Natural killer cell treated with Interleukin-12 subunit alpha and Interleukin-12 subunit beta and Interleukin-15 and Interleukin-18, amount 100 ng/mL, for 72 hours (primary cell): ENCODE data around the gene MSLN. TPM values are rescaled to one million over a fixed set of nuclear protein-coding genes. Genes with fewer than 3 reads are reported as not detected.

Experiments
- ATAC-seq, 2 donors: fragments of 150-1000 bp; cut with Tn5 transposase in 1 of 2; sonication (Bioruptor Pico), chemical (Tn5 transposase) in 1 of 2; 2 replicates each; pipeline ENCODE4 v1.10.0; 2021
- DNase-seq: peaks from one replicate; pipeline ENCODE4 v3.0.0; 2022; ENCODE audit warnings: low spot score
- H3K27ac Mint-ChIP-seq, 2 donors: 1 replicate in 1 of 2; 2 replicates in 1 of 2; pipeline ENCODE4 v1.8.0; 2022; ENCODE audit warnings: mixed read lengths in 2 of 2, mild to moderate bottlenecking in 1 of 2, moderate library complexity in 1 of 2
- H3K27me3 Mint-ChIP-seq, 2 donors: 1 replicate in 1 of 2; 2 replicates in 1 of 2; pipeline ENCODE4 v1.8.0; 2022; ENCODE audit warnings: mixed read lengths in 2 of 2
- H3K36me3 Mint-ChIP-seq: one replicate; pipeline ENCODE4 v1.8.0; 2022; ENCODE audit warnings: mixed read lengths
- H3K4me1 Mint-ChIP-seq, 2 donors: 1 replicate in 1 of 2; 2 replicates in 1 of 2; pipeline ENCODE4 v1.8.0; 2022; ENCODE audit warnings: low read depth in 2 of 2, mixed read lengths in 2 of 2, mild to moderate bottlenecking in 1 of 2
- H3K4me3 Mint-ChIP-seq: one replicate; pipeline ENCODE4 v1.8.0; 2022; ENCODE audit warnings: mixed read lengths
- H3K9me3 Mint-ChIP-seq: 2 replicates; pipeline ENCODE4 v1.8.0; 2022; ENCODE audit warnings: mixed read lengths
- total RNA-seq, 2 donors: library from RNA; stranded (reverse); gene quantifications; one replicate each; pipeline ENCODE4 v1.2.3, GENCODE V29; 2022

MSLN gene
- total RNA-seq, 2 donors from 2014 or later: not detected

- Mint-ChIP-seq H3K27ac (no peak overlapping the region), H3K4me1 (peaks cover 0 to 2% of the 10 kb centered on the region in 2 donors), H3K36me3 (no peaks in the 10 kb centered on the region), H3K4me3 (peak overlapping the region; percentile 52), H3K27me3 (no peaks in the 10 kb centered on the region), H3K9me3 (no peaks in the 10 kb centered on the region)
- peak; percentile 1 to 15 for ATAC-seq
- DNase-seq: no peak
Measured at GRCh38 chr16:727291-727977, 33.1 kb upstream of the MSLN start.

GRCh38 chr16:728131-728889 lies 32.2 kb upstream of the MSLN start:
- Mint-ChIP-seq H3K27ac (no peak overlapping the region), H3K36me3 (no peaks in the 10 kb centered on the region), H3K9me3 (no peaks in the 10 kb centered on the region), H3K27me3 (no peaks in the 10 kb centered on the region), H3K4me1 (no peaks in the 10 kb centered on the region), H3K4me3 (peak overlapping the region; percentile 10)
- peak; percentile 72 to 76 for ATAC-seq
- DNase-seq: no peak

GRCh38 chr16:728890-729744 lies 31.4 kb upstream of the MSLN start:
- Mint-ChIP-seq H3K27me3 (no peaks in the 10 kb centered on the region), H3K4me3 (peak overlapping the region; percentile 10), H3K27ac (no peak overlapping the region), H3K9me3 (no peaks in the 10 kb centered on the region), H3K4me1 (no peaks in the 10 kb centered on the region), H3K36me3 (no peaks in the 10 kb centered on the region)
- no peak for DNase-seq
- no peak for ATAC-seq

GRCh38 chr16:729768-730665 lies 30.5 kb upstream of the MSLN start:
- Mint-ChIP-seq H3K27ac (no peak overlapping the region), H3K9me3 (no peaks in the 10 kb centered on the region), H3K4me3 (no peak overlapping the region), H3K4me1 (no peaks in the 10 kb centered on the region), H3K27me3 (no peaks in the 10 kb centered on the region), H3K36me3 (no peaks in the 10 kb centered on the region)
- ATAC-seq (no peak), DNase-seq (no peak)

- Mint-ChIP-seq H3K9me3 (no peaks in the 10 kb centered on the region), H3K36me3 (no peaks in the 10 kb centered on the region), H3K4me1 (peaks cover 0 to 7% of the 10 kb centered on the region in 2 donors), H3K27ac (no peak overlapping the region), H3K4me3 (no peak overlapping the region), H3K27me3 (no peaks in the 10 kb centered on the region)
- ATAC-seq (no peak), DNase-seq (no peak)
Measured at GRCh38 chr16:730666-731509, 29.6 kb upstream of the MSLN start.

- no peak for ATAC-seq
- no peak for DNase-seq
- no peak overlapping the region for H3K4me3 Mint-ChIP-seq
- no peaks in the 10 kb centered on the region for H3K27me3 Mint-ChIP-seq
- H3K36me3 Mint-ChIP-seq: no peaks in the 10 kb centered on the region
- H3K27ac Mint-ChIP-seq: no peak overlapping the region
- H3K4me1 Mint-ChIP-seq: peaks cover 0 to 10% of the 10 kb centered on the region in 2 donors
- no peaks in the 10 kb centered on the region for H3K9me3 Mint-ChIP-seq
Measured at GRCh38 chr16:732332-732731, 28.2 kb upstream of the MSLN start.

- no peak overlapping the region for H3K4me3 Mint-ChIP-seq
Measured at GRCh38 chr16:732936-733335, 27.6 kb upstream of the MSLN start.

GRCh38 chr16:733382-734207 lies 26.9 kb upstream of the MSLN start:
- peaks cover 0 to 10% of the 10 kb centered on the region in 2 donors for H3K4me1 Mint-ChIP-seq
- H3K27ac Mint-ChIP-seq: no peak overlapping the region
- no peaks in the 10 kb centered on the region for H3K27me3 Mint-ChIP-seq
- no peaks in the 10 kb centered on the region for H3K9me3 Mint-ChIP-seq
- peak in 1 of 2 donors; percentile 29 for ATAC-seq
- no peak for DNase-seq
- no peaks in the 10 kb centered on the region for H3K36me3 Mint-ChIP-seq
- H3K4me3 Mint-ChIP-seq: no peak overlapping the region

More at GRCh38 chr16:732936-733335, 27.6 kb upstream of the MSLN start:
- DNase-seq (no peak), ATAC-seq (no peak)
- no peaks in the 10 kb centered on the region for H3K36me3 Mint-ChIP-seq
- H3K27me3 Mint-ChIP-seq: no peaks in the 10 kb centered on the region
- H3K4me1 Mint-ChIP-seq: peaks cover 0 to 10% of the 10 kb centered on the region in 2 donors
- H3K9me3 Mint-ChIP-seq: no peaks in the 10 kb centered on the region
- H3K27ac Mint-ChIP-seq: no peak overlapping the region

- Mint-ChIP-seq H3K9me3 (no peaks in the 10 kb centered on the region), H3K27me3 (no peaks in the 10 kb centered on the region), H3K36me3 (no peaks in the 10 kb centered on the region), H3K27ac (no peak overlapping the region), H3K4me1 (peaks cover 3 to 10% of the 10 kb centered on the region in 2 donors), H3K4me3 (no peak overlapping the region)
- ATAC-seq (no peak), DNase-seq (no peak)
Measured at GRCh38 chr16:734208-734980, 26.1 kb upstream of the MSLN start.

- no peak overlapping the region for H3K27ac Mint-ChIP-seq
- ATAC-seq (no peak), DNase-seq (no peak)
- no peaks in the 10 kb centered on the region for H3K27me3 Mint-ChIP-seq
- H3K4me1 Mint-ChIP-seq: peaks cover 3 to 10% of the 10 kb centered on the region in 2 donors
- no peaks in the 10 kb centered on the region for H3K36me3 Mint-ChIP-seq
- H3K4me3 Mint-ChIP-seq: peak overlapping the region; percentile 47
- no peaks in the 10 kb centered on the region for H3K9me3 Mint-ChIP-seq
Measured at GRCh38 chr16:734981-735881, 25.3 kb upstream of the MSLN start.
